OCI-LY3 (cell line): ENCODE measurements around the gene OR7G1.

Experiments
- H2AFZ ChIP-seq: fragments of 200-600, 300-600 bp; shearing (Covaris generic); 2 replicates; pipeline ENCODE4 v1.6.0; 2014; ENCODE audit warnings: antibody characterized with exemption, low read depth, low read length
- H3K27ac ChIP-seq: fragments of 200-600, 300-600 bp; sonication (generic); 2 replicates; pipeline ENCODE4 v1.5.1; 2014; ENCODE audit warnings: mild to moderate bottlenecking, low read length, moderate library complexity, mixed read lengths
- H3K27me3 ChIP-seq: fragments of 200-600, 300-600 bp; sonication (generic); 2 replicates; pipeline ENCODE4 v1.6.1; 2014; ENCODE audit warnings: low read depth, low read length, mixed read lengths
- H3K36me3 ChIP-seq: fragments of 200-600, 300-600 bp; sonication (generic); replicated peaks from 2 replicates; pipeline ENCODE3; 2014; ENCODE audit warnings: low read depth, low read length, mixed read lengths
- H3K4me1 ChIP-seq: fragments of 300-600, 200-600 bp; sonication (generic); 2 replicates; pipeline ENCODE4 v1.6.1; 2014; ENCODE audit warnings: low read length, mixed read lengths
- H3K4me2 ChIP-seq: fragments of 200-600, 300-600 bp; sonication (generic); 2 replicates; pipeline ENCODE4 v1.6.1; 2014; ENCODE audit warnings: low read length, mixed read lengths
- H3K4me3 ChIP-seq: fragments of 300-600, 200-600 bp; sonication (generic); 2 replicates; pipeline ENCODE4 v1.5.1; 2014; ENCODE audit warnings: antibody characterized with exemption, mild to moderate bottlenecking, low read length, moderate library complexity
- H3K79me2 ChIP-seq: fragments of 300-600, 200-600 bp; shearing (Covaris generic); 2 replicates; pipeline ENCODE4 v1.6.1; 2014; ENCODE audit warnings: mild to moderate bottlenecking, low read length, mixed read lengths
- H3K9ac ChIP-seq: fragments of 300-600, 200-600 bp; shearing (Covaris generic); 2 replicates; pipeline ENCODE4 v1.6.0; 2014; ENCODE audit warnings: mild to moderate bottlenecking, low read length, moderate library complexity
- H3K9me3 ChIP-seq: fragments of 200-600, 300-600 bp; shearing (Covaris generic); 2 replicates; pipeline ENCODE4 v1.6.1; 2014; ENCODE audit warnings: low read length, mixed read lengths; ENCODE audit not compliant: insufficient read depth
- H4K20me1 ChIP-seq: fragments of 200-600, 300-600 bp; sonication (generic); 2 replicates; pipeline ENCODE4 v1.6.1; 2016; ENCODE audit warnings: low read length, mixed read lengths; ENCODE audit not compliant: insufficient read depth
- CTCF ChIP-seq: fragments of 200-600, 300-600 bp; sonication (generic); IDR thresholded peaks from 2 replicates; pipeline ENCODE4 v1.5.1; 2014; ENCODE audit warnings: antibody characterized with exemption, low read length, low read depth
- EZH2phosphoT487 ChIP-seq: fragments of 200-600 bp; shearing (Covaris generic); IDR thresholded peaks from 2 replicates; pipeline ENCODE4 v1.6.1; 2018; ENCODE audit warnings: antibody characterized with exemption, mixed run types, low read depth

OR7G1 gene

DNA sequence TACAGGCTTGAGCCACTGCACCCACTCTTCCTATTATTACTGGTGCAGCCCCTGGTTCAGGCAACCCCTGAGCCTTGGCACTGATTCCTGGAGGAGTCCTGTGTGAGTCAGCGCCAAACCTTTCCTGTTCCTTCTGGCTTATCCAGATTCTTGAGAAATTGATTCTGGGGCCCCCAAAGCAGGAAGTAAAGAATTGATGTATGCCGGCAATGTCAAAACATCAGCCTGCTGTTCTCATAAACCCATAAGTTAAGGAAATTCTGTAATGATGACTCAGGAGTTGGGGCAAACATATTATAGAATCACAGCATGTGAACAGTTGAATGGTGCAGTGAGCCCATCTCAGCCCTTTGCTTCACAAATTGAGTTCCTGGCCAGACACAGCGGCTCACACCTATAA, 12.6 kb upstream of the OR7G1 start:
- Histone ChIP-seq H3K36me3 (no peaks in the 10 kb centered on the region), H3K9ac (no peak overlapping the region), H3K4me3 (no peak overlapping the region), H3K4me2 (no peak overlapping the region), H4K20me1 (no peaks in the 10 kb centered on the region), H3K4me1 (peaks cover 10% of the 10 kb centered on the region), H3K9me3 (no peaks in the 10 kb centered on the region), H3K27me3 (no peaks in the 10 kb centered on the region), H3K27ac (no peak overlapping the region), H2AFZ (no peak overlapping the region), H3K79me2 (no peaks in the 10 kb centered on the region)
- TF ChIP-seq EZH2phosphoT487 (no peak), CTCF (no peak)

GRCh38 chr19:9126900-9127405, 11.4 kb upstream of the OR7G1 start, which contains the start of gene OR7G3:
Gene OR7G3, minus strand, starts transcription at chr19:9126950. Its CDS starts 0 bp downstream, at chr19:9126950.
- Histone ChIP-seq H3K4me2 (no peak within 1 kb of the TSS), H3K4me3 (no peak within 1 kb of the TSS), H3K36me3 (no peaks in the 10 kb centered on the region), H3K27ac (no peak within 1 kb of the TSS), H4K20me1 (no peaks in the 10 kb centered on the region), H3K4me1 (peaks cover 10% of the 10 kb centered on the region), H3K9me3 (no peaks in the 10 kb centered on the region), H3K9ac (no peak within 1 kb of the TSS), H3K79me2 (no peaks in the 10 kb centered on the region), H3K27me3 (no peaks in the 10 kb centered on the region), H2AFZ (no peak within 1 kb of the TSS)
- no peak for TF ChIP-seq CTCF
- TF ChIP-seq EZH2phosphoT487, result no peak

DNA sequence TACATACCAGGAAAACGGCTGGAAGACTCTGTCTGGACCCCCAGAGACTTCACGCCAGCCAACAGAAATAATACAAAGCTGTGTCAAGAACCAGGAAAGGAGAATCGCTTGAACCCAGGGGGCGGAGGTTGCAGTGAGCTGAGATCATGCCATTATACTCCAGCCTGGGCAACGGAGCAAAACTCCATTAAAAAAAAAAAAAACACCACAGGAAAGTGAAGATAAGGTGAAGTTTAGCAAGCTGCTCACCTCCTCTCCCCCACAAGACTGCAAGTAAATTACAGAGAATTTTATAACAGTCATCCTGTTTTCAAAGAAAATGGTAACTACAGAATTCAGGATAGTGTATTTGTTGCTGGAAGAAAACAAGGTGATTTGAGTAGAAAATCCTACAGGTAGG, 984 bp upstream of the OR7G1 start:
- Histone ChIP-seq H2AFZ (no peak overlapping the region), H3K27ac (no peak overlapping the region), H3K4me1 (no peaks in the 10 kb centered on the region), H3K9ac (no peak overlapping the region), H3K4me2 (no peak overlapping the region), H3K27me3 (0 out of 2 replicates have a peak, but pooled peaks cover 3% of the 10 kb centered on the region), H4K20me1 (no peaks in the 10 kb centered on the region), H3K36me3 (no peaks in the 10 kb centered on the region), H3K79me2 (no peaks in the 10 kb centered on the region), H3K9me3 (no peaks in the 10 kb centered on the region), H3K4me3 (no peak overlapping the region)
- TF ChIP-seq CTCF (no peak), EZH2phosphoT487 (no peak)

DNA sequence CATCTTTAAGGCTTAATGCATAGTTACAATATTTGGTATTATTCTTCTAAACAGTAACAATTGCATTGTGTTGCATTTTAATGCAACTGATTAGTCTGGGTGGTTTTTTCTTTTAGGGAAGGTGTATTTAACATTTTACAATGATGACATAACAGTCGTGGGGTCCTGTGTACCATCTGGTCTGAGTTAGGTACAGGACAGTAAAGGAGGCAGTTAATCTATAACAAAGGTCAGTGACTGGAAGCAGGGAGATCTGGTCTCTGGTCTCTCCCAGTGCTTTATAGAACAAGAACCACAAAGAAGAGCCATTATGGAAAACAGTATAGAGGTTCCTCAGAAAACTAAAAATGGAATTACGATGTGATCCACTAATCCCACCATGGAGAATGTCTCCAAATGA, 5.6 kb downstream of the OR7G1 start:
- no peak overlapping the region for H3K4me3 ChIP-seq
- no peaks in the 10 kb centered on the region for H3K79me2 ChIP-seq
- H3K27me3 ChIP-seq, result 0 out of 2 replicates have a peak, but pooled peaks cover under 1% of the 10 kb centered on the region
- no peaks in the 10 kb centered on the region for H3K9me3 ChIP-seq
- no peaks in the 10 kb centered on the region for H3K4me1 ChIP-seq
- H2AFZ ChIP-seq, result no peak overlapping the region
- no peaks in the 10 kb centered on the region for H3K36me3 ChIP-seq
- H4K20me1 ChIP-seq, result no peaks in the 10 kb centered on the region
- no peak overlapping the region for H3K9ac ChIP-seq
- no peak overlapping the region for H3K4me2 ChIP-seq
- H3K27ac ChIP-seq, result no peak overlapping the region
- TF ChIP-seq CTCF (no peak), EZH2phosphoT487 (no peak)
